K562 (cell line): ENCODE data around the gene FXYD3. TPM values are rescaled to one million over a fixed set of nuclear protein-coding genes. Genes with fewer than 3 reads are reported as not detected.

Experiments
- ATF7 ChIP-seq: fragments of 450-650 bp; IDR thresholded peaks from 2 replicates; pipeline ENCODE4 v1.7.1; 2014; ENCODE audit warnings: mild to moderate bottlenecking, moderate library complexity
- CBFA2T3 ChIP-seq: fragments of 450-650 bp; IDR thresholded peaks from 2 replicates; pipeline ENCODE4 v1.6.1; 2017
- EGR1 ChIP-seq: fragments of 450-650 bp; conservative IDR thresholded peaks from 2 replicates; pipeline ENCODE4 v1.6.1; 2017; ENCODE audit warnings: mild to moderate bottlenecking
- GABPB1 ChIP-seq: sonication (generic); formaldehyde crosslinking; IDR thresholded peaks from 2 replicates; pipeline ENCODE4 v1.8.0; 2022; ENCODE audit warnings: mild to moderate bottlenecking, missing genetic modification reagents
- GTF2A2 ChIP-seq: IDR thresholded peaks from 2 replicates; pipeline ENCODE4 v1.6.1; 2016; ENCODE audit warnings: mild to moderate bottlenecking, missing genetic modification characterization, missing compliant biosample characterization
- MED1 ChIP-seq: sonication (generic); formaldehyde crosslinking; IDR thresholded peaks from 2 replicates; pipeline ENCODE4 v1.8.1; 2023; ENCODE audit warnings: missing genetic modification reagents, borderline replicate concordance
- MTA1 ChIP-seq: fragments of 450-650 bp; IDR thresholded peaks from 2 replicates; pipeline ENCODE4 v1.6.1; 2017; ENCODE audit warnings: borderline replicate concordance
- OTX1 ChIP-seq: fragments of 450-650 bp; formaldehyde crosslinking; IDR thresholded peaks from 2 replicates; pipeline ENCODE4 v1.4.0; 2022; ENCODE audit warnings: mild to moderate bottlenecking
- PCBP2 ChIP-seq: fragments of 200-400 bp; formaldehyde crosslinking; IDR thresholded peaks from 2 replicates; pipeline ENCODE4 v1.6.1; 2018; ENCODE audit warnings: low read length, low read depth, mild to moderate bottlenecking, moderate library complexity; ENCODE audit not compliant: poor library complexity, severe bottlenecking
- RCOR1 ChIP-seq, 2 experiments: IDR thresholded peaks; 2 replicates each; pipeline ENCODE4 v1.6.1; 2012; ENCODE audit warnings: low read depth in 2 of 2, low read length in 2 of 2, borderline replicate concordance in 1 of 2, improper control_type of control experiment in 1 of 2
- SAFB2 ChIP-seq: fragments of 200-400 bp; formaldehyde crosslinking; IDR thresholded peaks from 2 replicates; pipeline ENCODE4 v1.6.1; 2018; ENCODE audit warnings: borderline replicate concordance, low read length, low read depth, moderate library complexity; ENCODE audit not compliant: severe bottlenecking
- SMC3 ChIP-seq: conservative IDR thresholded peaks from 2 replicates; pipeline ENCODE4 v1.6.1; 2011; ENCODE audit warnings: low read depth, low read length, improper control_type of control experiment; ENCODE audit not compliant: insufficient read depth
- TAL1 ChIP-seq: fragments of 450-650 bp; IDR thresholded peaks from 2 replicates; pipeline ENCODE4 v1.6.1; 2016; ENCODE audit warnings: mild to moderate bottlenecking
- ZNF175 ChIP-seq: fragments of 200-800 bp; sonication (Bioruptor generic); IDR thresholded peaks from 2 replicates; pipeline ENCODE4 v1.6.1; 2016; ENCODE audit warnings: low read depth, mild to moderate bottlenecking, missing genetic modification characterization, missing compliant biosample characterization
- ZNF263 ChIP-seq: sonication (generic); formaldehyde crosslinking; IDR thresholded peaks from 2 replicates; pipeline ENCODE4 v1.8.0; 2022; ENCODE audit warnings: mild to moderate bottlenecking, missing genetic modification reagents, borderline replicate concordance
- polyA plus RNA-seq, 8 experiments: library from polyadenylated mRNA; depleted of rRNA in 4 of 8; stranded (reverse) in 5 of 8; unstranded in 3 of 8; fragments of >200 nt; fragmentation: Nextera tagmentation in 2 of 8; fragmentation: Illumina TruSeq in 1 of 8; extraction: Ambion mirVana in 2 of 8; extraction: Trizol in 1 of 8; gene quantifications; 2 replicates each; pipeline versions ENCODE4 v1.2.1 to v1.2.3, GENCODE V29; 2011 to 2014; ENCODE audit warnings: inconsistent platforms in 1 of 8, missing spikeins in 1 of 8
- total RNA-seq, 7 experiments: library from RNA; depleted of rRNA in 6 of 7; stranded (reverse); fragments of >200 nt in 6 of 7; fragmentation: Illumina TruSeq in 2 of 7; extraction: Trizol in 2 of 7; gene quantifications; 2 replicates each; pipeline versions ENCODE4 v1.2.1 to v1.2.3, GENCODE V29; 2011 to 2021; ENCODE audit warnings: low replicate concordance in 1 of 7
- TF ChIP-seq, protein P1 (sequence below): sonication (generic); formaldehyde crosslinking; IDR thresholded peaks from 2 replicates; pipeline ENCODE4 v1.9.0; 2022; ENCODE audit warnings: mild to moderate bottlenecking, missing genetic modification reagents
- TF ChIP-seq, protein P2 (sequence below), 2 experiments: IDR thresholded peaks; 2 replicates each; pipeline ENCODE4 v1.6.1; 2011; ENCODE audit warnings: borderline replicate concordance in 1 of 2, control low read depth in 1 of 2, low read depth in 1 of 2, low read length in 1 of 2, mild to moderate bottlenecking in 1 of 2, mixed read lengths in 1 of 2, moderate library complexity in 1 of 2; ENCODE audit not compliant: insufficient read depth in 1 of 2, insufficient read length in 1 of 2, poor library complexity in 1 of 2, severe bottlenecking in 1 of 2; ENCODE audit errors: extremely low read depth in 1 of 2
- TF ChIP-seq, protein P3 (sequence below): sonication (generic); formaldehyde crosslinking; IDR thresholded peaks from 2 replicates; pipeline ENCODE4 v1.8.1; 2023; ENCODE audit warnings: mild to moderate bottlenecking, missing genetic modification reagents
- TF ChIP-seq, protein P4 (sequence below): fragments of 450-650 bp; formaldehyde crosslinking; IDR thresholded peaks from 2 replicates; pipeline ENCODE4 v1.4.0; 2020; ENCODE audit warnings: mild to moderate bottlenecking, mixed read lengths
- TF ChIP-seq, protein P5 (sequence below), 3 experiments: fragments of 200-800 bp in 1 of 3; sonication (Bioruptor generic) in 1 of 3; sonication (generic) in 1 of 3; formaldehyde crosslinking in 1 of 3; IDR thresholded peaks; 2 replicates each; pipeline versions ENCODE4 v1.6.1 to v1.8.0; 2016 to 2022; ENCODE audit warnings: mild to moderate bottlenecking in 2 of 3, missing compliant biosample characterization in 2 of 3, missing genetic modification characterization in 2 of 3, missing genetic modification reagents in 1 of 3

FXYD3 gene
- total and polyA plus RNA-seq, 9 of the 15 experiments (the other 6 are each of a cell fraction or from before 2014, with no cell fraction given), result 0.24 TPM; not detected in 8

DNA sequence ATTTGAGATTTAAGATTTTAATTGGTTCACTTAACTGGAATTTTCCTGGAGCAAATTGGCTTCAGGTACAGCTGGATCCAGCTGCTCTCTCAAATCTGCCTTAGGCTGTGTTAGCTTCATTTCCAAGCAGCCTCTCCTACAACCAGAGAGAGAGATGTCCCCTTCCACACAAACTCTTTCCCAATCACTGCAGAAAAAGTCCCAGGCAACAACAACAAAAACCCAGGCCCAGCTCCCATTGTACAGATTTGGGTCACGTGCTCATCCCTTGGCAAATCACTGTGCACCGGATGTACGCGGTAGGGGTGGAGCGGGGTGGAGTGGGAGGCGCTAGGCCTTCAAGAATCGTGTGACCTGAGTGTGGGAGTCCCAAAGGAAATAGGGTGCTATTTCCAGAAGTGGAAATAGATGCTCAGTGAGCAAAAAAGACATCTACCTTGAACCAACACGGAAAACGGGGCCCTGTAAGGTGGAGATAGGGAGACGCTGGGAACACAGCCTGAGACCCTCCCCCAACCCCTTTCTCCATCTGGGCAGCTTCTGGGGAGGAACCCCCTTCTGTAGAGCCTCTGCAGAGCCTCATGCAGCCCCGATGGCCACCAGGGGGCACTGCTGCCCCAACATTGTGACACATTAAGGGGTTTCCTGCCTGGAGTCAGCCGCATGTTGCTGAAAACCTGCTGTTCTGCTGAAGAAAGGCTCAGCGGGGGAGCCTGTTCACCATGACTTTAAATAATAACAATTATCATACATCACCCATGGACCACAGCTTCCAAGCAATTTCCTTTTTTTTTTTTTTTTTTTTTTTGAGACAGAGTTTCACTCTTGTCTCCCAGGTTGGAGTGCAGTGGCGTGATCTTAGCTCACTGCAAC, 48.7 kb upstream of the FXYD3 start (continued):
- TF ChIP-seq SAFB2 (no peak), ZNF175 (CRISPR knock-in tag) (no peak), MED1 (no peak), ZNF263 (CRISPR knock-in tag) (no peak), PCBP2 (no peak), MTA1 (no peak), SMC3 (peak; percentile 94), EGR1 (peak; percentile 30; the same call in 1 of the 2 replicates), GABPB1 (CRISPR knock-in tag) (peak; percentile 71), CBFA2T3 (no peak), TAL1 (0 out of 2 replicates have a peak, but pooled peaks have one; percentile 8), GTF2A2 (tag) (no peak), OTX1 (CRISPR knock-in tag) (no peak), RCOR1 (IDR thresholded peaks at IDR 0.05; ENCODE audit: borderline replicate concordance in 1 of 2, low read depth in 2 of 2, low read length in 2 of 2) (peak in 1 of 2 experiments; percentile 44; a peak in 2 of 4 replicates), ATF7 (peak; percentile 42; the same call in 1 of the 2 replicates)
- TF ChIP-seq, protein P1, sequence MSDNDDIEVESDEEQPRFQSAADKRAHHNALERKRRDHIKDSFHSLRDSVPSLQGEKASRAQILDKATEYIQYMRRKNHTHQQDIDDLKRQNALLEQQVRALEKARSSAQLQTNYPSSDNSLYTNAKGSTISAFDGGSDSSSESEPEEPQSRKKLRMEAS (CRISPR knock-in tag), result no peak
- TF ChIP-seq, protein P2, sequence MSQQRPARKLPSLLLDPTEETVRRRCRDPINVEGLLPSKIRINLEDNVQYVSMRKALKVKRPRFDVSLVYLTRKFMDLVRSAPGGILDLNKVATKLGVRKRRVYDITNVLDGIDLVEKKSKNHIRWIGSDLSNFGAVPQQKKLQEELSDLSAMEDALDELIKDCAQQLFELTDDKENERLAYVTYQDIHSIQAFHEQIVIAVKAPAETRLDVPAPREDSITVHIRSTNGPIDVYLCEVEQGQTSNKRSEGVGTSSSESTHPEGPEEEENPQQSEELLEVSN (IDR thresholded peaks at IDR 0.05; ENCODE audit: borderline replicate concordance in 1 of 2, extremely low read depth in 1 of 2, insufficient read depth in 1 of 2, insufficient read length in 1 of 2, low read depth in 1 of 2, low read length in 1 of 2, poor library complexity in 1 of 2, severe bottlenecking in 1 of 2), result peak in 1 of 2 experiments; percentile 33
- TF ChIP-seq, protein P3, sequence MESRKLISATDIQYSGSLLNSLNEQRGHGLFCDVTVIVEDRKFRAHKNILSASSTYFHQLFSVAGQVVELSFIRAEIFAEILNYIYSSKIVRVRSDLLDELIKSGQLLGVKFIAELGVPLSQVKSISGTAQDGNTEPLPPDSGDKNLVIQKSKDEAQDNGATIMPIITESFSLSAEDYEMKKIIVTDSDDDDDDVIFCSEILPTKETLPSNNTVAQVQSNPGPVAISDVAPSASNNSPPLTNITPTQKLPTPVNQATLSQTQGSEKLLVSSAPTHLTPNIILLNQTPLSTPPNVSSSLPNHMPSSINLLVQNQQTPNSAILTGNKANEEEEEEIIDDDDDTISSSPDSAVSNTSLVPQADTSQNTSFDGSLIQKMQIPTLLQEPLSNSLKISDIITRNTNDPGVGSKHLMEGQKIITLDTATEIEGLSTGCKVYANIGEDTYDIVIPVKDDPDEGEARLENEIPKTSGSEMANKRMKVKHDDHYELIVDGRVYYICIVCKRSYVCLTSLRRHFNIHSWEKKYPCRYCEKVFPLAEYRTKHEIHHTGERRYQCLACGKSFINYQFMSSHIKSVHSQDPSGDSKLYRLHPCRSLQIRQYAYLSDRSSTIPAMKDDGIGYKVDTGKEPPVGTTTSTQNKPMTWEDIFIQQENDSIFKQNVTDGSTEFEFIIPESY (CRISPR knock-in tag), result no peak
- TF ChIP-seq, protein P4, sequence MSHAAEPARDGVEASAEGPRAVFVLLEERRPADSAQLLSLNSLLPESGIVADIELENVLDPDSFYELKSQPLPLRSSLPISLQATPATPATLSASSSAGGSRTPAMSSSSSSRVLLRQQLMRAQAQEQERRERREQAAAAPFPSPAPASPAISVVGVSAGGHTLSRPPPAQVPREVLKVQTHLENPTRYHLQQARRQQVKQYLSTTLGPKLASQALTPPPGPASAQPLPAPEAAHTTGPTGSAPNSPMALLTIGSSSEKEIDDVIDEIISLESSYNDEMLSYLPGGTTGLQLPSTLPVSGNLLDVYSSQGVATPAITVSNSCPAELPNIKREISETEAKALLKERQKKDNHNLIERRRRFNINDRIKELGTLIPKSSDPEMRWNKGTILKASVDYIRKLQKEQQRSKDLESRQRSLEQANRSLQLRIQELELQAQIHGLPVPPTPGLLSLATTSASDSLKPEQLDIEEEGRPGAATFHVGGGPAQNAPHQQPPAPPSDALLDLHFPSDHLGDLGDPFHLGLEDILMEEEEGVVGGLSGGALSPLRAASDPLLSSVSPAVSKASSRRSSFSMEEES, result peak; percentile 94
- TF ChIP-seq, protein P5, sequence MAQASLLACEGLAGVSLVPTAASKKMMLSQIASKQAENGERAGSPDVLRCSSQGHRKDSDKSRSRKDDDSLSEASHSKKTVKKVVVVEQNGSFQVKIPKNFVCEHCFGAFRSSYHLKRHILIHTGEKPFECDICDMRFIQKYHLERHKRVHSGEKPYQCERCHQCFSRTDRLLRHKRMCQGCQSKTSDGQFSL (CRISPR knock-in tag; IDR thresholded peaks at IDR 0.05), result no peak
- TF ChIP-seq, protein P5 (tag; IDR thresholded peaks at IDR 0.05), result no peak
